NCI-H774 (cell line): ENCODE results near the gene RFPL3.
"Not testable (repeated sequence)": the region's sequence is repeated elsewhere in the genome, so short reads cannot be mapped to it uniquely, and the experiment has no call there.

Source experiments
- DNase-seq: peaks from one replicate; lab custom pipeline; 2025; lab: John Stamatoyannopoulos, UW

Gene RFPL3

DNA sequence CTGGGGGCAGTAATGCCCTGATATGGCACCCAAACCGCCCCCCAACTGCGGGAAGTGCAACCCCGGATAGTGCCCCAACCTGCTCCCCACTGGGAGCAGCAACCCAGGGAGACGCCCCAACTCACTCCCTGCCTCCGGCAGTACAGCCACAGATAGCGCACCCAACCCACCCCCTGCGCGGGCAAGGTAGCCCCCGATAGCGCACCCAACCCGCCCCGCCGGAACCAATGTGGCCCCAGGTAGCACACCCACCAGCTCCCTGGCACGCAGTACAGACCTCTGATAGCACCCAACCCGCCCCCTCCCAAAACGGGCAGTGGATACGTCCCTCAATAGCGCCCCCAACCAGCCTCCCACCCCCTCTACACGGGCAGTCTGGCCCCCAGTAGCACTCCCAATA lies 3.8 kb upstream of the RFPL3 start:
- no peak for DNase-seq

DNA sequence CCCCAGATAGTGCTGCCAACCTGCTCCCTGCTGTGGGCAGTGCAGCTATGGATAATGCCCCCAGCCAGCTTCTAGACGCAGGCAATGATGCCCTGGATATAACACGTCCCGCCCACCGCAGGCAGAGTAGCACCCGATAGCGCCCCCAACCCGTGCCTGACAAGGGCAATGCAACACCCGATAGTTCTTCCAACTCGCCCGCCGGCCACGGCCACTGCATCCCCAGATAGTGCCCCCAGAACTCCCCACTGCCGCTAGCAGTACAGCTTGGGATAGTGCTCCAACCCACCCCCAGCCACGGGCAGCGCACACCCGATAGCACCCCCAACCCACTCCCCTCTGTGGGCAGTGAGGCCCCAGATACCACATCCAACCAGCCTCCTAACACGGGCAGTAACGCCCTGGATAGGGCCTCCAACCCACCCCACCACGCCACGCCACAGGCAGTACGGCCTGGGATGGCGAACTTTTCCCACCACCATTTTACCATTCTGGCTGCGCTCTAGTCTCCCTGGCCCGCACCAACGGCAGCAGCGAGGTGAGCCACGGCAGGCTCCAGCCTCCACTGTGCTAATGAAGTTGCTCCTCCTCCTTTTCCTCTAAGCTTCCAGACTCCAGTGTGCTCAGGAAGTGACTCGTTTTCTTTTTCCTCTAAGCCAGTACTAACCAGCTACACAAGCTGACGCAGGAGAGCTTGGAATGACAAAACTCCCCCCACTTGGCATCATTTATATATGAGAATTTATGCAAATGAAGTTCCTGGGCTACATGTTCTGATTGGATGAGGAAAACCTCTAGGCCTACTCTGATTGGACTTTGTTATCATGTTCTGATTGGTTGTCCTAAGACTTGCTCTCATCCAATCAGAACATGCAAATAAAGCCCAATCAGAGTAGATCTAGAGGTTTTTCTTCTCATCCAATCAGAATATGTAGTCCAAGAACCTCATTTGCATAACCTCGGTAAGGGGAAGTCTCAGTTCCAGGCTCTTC lies 3.0 kb upstream of the RFPL3 start:
- DNase-seq: no peak

DNA sequence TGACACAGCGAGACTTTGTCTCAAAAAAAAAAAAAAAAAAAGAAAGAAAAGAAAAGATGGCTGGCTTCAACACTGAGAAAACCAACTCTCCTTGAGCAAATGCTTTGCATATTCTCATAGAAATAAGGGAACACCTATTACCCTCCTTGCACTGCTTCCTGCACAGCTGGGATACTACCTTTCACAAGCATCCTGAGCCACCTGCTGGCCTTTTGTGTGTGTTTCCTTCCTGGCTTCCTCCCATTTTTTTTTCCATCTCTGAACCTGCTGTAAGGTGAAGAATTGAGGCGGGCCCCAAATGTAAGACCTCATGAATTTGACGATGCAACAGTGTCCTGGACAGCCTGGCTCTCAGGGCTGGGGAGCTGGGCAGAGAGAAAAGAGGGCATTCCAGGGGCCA lies 1.9 kb upstream of the RFPL3 start:
- no peak for DNase-seq

DNA sequence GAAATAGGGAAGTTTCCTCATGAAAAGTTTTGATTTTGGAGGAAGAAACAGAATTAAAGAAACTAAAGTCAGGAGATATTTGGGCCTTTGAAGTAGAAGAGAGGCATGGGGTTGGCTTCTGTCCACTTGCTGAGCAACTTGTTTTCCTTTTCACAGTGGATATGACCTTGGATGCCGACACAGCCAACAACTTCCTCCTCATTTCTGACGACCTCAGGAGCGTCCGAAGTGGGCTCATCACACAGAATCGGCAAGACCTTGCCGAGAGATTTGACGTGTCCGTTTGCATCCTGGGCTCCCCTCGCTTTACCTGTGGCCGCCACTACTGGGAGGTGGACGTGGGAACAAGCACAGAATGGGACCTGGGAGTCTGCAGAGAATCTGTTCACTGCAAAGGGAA lies 2.4 kb downstream of the RFPL3 start:
- DNase-seq: not testable (repeated sequence)

DNA sequence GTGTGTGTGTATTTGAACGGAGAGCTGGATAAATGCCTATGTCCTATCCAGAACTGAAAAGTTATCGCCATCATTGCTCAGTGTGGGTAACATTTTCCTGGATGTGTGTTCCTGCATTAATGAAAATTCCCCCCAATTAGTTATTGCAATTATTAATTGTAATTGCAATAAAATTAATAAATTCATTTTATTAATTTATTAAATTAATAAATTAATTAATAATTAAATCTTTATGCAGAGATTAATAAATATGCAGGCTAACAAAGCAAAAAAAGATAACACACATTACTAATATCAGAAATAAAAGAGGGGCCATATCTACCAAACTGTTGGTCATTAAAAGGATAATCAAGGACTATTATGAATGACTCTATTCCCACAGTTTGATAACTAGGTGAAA lies 3.6 kb downstream of the RFPL3 start:
- DNase-seq: no peak

DNA sequence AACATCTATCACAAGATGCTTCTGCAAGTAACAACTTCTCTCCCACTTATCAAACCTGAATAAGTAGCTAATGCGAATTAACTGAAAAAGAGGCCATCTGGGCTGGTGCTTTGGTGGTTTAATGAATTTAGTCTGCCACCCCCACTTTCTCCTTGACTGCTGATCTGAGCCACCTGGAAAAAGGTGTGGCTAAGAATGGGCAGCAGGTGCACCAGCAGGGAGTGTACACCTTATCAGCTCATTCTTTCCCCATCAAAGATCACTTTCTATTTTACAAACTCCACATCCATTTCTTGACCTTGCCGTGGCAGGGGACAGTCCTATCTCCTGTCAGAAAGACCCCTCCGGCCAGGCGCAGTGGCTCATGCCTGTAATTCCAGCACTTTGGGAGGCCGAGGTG lies 6.5 kb downstream of the RFPL3 start:
- DNase-seq: no peak

DNA sequence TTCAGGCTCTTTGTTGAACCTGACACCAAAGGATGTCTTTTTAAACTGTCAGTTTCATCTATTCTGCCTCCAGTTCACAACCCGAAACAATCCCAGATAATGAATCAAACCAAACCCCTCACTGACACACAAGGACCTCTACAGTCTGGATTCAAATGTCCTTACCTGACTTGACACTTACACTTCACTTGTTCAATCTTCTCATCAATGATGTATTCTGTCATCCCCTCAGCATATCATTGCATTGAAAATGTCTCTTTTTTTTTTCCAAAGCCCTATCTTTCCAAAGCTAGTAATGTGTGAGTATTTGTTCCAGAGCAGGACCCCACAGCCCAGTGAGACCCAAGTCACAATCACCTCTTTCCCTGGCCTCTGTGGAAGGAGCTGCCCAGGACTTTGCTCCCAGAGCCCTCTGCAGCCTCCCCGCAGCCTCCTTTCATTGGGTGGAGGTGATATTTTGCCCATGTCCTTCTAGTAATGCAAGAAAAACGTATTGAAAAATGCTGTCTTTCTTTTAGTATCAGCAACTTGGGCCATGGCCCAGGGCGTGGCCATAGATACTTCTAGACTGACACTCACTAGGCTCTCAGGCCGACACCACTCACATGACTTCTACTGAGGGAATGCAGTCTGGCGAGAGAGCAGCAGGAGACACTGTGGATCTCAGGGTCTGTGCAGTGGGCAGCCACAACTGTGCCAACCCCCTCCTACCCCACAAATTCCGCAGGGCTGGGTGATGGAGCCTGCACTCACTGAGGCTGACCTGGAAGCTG lies 18.2 kb downstream of the RFPL3 start:
- DNase-seq: no peak

DNA sequence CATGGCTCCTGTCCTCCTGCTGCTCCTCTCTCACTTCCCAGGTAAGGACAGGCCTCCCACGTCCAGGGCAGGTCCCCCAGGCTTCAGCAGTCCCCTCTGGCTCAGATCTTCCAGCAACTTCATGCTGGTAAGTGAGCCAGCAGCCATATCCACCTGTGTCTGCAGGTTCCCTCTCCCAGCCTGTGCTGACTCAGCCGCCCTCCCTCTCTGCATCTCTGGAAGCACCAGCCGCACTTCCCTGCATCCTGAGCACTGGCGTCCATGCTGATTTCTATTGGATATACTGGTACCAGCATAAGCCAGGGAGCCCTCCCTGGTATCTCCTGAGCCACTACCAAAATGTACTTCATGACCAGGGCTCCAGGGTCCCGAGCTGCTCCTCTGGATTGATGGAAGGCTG lies 19.0 kb downstream of the RFPL3 start:
- no peak for DNase-seq

DNA sequence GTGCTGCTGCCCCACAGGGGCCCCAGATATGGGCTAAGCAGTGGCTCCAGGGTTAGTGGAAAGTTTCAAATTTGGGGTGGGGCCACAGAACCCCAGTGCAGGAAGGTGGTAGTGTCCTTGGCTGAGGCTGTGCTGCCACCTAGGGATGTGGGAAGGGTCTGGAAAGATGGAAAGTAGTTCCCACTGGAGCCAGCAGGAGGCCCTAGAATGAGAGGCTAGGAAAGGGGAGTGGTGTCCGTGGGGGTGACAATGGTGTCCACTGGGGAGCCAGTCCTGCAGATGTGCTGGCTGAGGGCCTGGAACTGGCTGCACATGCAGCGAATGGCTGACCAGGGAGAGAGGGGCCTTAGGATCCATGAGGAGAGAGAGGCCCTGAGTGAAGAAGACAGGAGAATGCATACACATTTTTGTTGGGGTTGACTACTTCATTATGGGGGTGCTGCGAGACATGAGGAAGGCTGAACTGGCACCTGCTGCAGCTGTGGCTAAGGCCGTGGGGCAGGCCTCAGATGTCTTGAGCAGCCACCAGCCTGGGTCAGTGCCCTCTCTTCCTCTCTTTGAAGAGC lies 21.1 kb downstream of the RFPL3 start:
- no peak for DNase-seq

DNA sequence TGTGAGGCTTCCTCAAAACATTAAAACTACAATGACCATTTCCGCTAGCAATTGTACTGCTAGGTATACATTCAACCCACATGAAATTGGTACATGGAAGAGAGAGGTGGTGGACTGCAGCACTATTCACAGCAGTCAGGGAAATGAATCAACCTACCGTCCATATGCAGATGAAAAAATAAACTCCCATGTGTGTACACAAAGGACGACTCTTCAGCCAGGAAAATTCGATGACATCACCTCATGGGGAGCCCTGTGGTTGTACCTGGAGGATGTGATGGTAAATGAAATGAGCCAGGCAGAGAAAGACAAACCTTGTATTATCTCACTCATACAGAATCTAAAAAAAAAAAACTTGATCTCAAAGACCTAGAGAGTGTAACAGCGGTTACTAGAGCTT lies 23.3 kb downstream of the RFPL3 start:
- no peak for DNase-seq

DNA sequence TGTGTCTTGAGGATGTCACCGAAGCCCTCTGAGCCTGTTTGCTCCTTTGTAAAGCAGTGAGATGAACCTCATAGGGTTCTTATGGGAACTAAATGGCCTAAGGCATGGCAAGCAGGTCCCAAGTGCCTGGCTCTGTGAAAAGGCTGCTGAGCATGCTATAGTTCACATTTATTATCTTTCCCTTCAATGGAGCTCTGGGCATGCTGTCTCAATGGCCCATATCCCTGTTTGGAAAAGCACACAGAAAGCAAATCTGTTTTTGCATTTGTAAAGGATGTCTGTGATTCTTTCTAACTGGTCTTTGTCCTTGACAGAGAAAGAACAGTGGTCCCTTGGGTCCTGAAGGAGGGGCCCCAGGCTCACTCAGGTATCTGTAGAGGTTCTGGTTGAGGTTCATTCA lies 28.0 kb downstream of the RFPL3 start:
- DNase-seq: no peak

DNA sequence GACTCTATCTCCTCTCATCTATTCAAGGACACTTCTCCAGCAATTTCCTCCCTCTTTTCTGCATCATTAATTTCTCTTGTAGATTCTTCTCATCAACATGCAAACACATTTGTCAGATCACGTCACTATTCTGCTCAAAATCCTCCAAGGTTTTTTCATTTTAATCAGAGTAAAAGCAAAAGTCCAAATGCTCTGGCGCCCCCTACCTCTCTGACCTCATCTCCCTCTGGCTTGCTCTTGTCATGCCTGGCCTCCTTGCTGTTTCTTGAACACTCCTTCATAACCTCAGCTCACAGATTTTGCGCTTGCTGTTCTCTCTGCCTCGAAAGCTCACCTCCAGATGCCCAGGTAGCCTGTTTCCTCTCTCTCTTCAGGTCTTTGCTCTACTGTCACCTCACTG lies 32.0 kb downstream of the RFPL3 start:
- no peak for DNase-seq

DNA sequence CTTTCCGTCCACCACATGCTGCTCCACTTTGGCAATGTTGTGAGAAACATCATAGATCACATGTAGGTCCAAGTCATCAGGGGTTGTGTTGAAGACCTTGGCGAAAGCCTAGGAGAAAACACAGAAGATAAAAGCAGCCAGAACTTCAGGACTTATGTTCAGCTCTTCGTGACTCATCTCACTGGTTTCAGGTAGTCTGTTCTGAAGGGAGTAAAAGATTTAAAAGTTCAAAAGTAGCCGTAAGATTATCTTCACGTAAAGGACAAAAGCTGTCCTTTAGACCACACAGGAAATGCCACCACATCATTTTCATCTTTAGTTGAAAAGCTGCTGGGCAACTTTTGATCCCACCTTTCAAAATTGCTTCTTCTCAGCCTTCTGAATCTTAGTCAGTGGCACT lies 37.4 kb downstream of the RFPL3 start:
- no peak for DNase-seq

DNA sequence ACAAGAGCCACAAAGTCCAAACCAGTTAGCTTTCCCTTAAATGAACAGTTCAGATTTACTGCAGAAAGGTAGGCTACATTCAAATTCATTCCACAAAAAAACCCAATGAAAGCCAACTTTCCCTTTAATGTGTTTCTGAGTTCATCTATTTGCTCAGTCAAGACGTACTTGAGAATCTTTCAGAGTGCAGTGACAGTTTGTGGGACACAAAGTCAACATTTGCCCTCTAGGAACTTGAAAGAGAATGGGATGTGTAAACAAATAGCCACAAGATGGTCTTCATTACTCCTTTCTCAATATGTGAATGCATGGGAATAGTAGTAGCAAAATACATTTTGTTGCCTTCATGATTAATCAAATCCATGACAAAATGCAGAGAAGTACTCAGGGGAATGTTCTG lies 38.6 kb downstream of the RFPL3 start:
- DNase-seq: no peak

DNA sequence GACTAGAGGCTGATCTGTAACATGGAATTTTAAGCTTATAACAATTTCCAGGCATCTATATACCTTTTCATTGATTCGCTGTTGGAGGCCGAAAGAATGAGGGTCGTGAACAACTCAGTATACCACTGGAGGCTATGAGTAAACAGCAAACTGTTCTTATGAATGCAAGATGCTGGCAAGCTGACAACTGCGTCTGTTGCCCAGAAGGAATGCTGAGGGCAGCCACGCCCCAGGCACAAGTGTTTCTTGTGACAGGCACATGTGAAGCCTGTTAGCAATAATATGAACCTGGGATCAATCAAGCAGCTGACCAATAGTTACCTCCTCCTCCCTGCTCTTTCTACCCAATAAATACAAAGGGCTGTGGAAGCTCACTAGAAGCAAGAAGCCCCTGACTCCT lies 39.1 kb downstream of the RFPL3 start:
- DNase-seq: no peak

DNA sequence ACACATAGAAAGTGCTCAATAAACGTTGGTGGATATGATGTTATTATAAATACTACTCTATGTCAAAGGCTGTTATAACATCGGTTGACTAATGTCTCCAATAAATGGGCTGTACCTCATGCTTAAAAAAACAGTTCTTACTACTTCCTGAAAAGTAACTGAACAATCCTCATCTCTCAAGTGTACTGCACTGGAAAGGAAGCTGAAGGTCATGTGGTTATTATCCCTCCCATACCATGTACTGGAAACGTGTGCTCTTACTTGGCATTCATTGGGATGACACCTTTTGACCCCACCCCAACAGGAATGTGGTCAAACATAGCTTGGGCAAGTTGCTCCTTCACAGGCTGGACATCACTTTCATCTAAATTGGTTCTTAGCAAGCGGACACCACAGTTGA lies 43.8 kb downstream of the RFPL3 start:
- no peak for DNase-seq

DNA sequence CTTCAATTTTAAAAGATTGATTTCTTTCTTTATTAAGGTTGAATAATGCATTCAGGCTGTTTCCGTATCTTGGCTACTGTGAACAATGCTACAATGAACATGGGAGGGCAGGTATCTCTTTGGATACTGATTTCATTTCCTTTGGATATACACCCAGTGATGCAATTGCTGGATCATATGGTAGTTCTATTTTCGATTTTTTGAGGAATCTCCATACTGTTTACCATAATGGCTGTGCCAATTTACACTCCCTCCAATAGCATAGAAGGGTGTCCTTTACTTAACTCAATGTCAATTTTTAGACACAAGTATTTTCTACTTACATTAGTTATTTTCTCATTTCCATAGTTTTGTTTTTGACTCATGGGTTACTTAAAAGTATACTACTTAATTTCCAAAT lies 46.4 kb downstream of the RFPL3 start:
- no peak for DNase-seq

DNA sequence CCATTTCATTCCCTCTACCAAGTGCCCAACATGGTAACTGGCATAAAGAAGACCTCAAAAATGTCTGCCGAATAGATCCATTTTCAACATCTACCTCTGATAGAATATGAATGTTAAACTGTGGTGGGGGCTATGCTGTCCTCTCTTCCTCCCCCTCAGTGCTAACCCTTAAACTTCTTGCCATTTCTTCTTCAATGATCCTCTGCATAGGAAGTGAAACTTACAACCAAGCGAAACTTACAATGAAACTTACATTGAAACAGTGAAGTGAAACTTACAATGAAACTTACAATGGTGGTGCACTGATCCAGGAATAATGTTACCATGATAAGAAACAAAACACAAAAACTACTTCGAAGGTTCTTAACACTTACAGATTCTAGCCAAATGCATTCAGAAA lies 49.6 kb downstream of the RFPL3 start:
- DNase-seq: no peak

DNA sequence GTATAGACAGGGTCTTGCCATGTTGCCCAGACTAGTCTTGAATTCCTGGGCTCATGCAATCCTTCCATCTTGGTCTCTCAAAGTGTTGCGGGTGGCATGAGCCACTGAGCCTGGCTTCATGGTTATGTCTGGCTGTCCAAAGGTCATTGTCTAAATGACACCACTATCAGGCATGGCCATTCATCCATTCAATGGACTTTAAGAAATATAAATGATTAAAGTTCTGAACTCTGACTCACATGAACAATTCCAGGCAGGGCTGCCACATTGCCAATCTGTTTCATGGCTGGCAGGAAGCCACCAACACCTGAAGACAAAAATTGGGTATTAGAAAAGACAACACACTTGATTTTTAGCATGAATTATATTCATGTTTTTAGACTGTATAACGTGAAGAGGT lies 50.3 kb downstream of the RFPL3 start:
- DNase-seq: no peak

DNA sequence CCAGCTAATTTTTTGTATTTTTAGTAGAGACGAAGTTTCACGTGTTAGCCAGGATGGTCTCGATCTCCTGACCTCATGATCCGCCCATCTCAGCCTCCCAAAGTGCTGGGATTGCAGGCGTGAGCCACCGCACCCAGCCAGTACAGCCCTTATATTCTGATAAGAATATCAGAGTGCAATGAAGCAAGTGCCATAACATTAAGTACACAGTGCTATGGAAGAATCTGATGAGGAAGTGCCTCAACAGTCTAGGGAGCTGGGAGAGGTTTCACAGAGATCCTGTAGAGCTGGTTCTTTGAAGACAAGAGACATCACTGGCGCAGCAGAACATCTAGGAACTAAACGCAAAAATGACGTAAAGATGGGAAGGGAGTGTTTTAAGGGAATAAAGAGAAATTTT lies 52.3 kb downstream of the RFPL3 start:
- DNase-seq: no peak

DNA sequence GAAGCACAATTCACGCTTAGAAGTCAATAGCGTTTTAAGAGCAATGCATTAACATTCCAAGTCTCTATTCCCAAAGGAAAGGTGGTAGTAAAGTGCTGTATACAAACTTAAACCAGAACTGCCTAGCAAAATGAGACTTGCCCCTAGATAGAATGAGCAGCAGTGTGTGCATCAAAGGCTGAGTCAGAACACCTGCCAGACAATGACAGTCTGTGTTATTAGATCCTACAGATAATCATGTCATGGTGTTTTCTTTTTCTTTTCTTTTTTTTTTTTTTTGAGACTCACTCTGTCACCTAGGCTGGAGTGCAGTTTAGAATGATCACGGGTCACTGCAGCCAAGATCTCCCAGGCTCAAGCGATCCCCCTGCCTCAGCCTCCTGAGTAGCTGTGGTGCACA lies 52.8 kb downstream of the RFPL3 start:
- DNase-seq: no peak
